Gastrocnemius medialis (tissue), 4 donors: ENCODE results near the gene GNAZ. TPM values are rescaled to one million over a fixed set of nuclear protein-coding genes. Genes with fewer than 3 reads are reported as not detected.
"Not testable (repeated sequence)": the region's sequence is repeated elsewhere in the genome, so short reads cannot be mapped to it uniquely, and the experiment has no call there.

ENCODE experiments used
- ATAC-seq, 2 donors: fragments of 150-250 bp; one replicate each; pipeline ENCODE4 v1.9.1; 2016
- DNase-seq, 2 donors: peaks; one replicate each; pipeline ENCODE4 v3.0.0-alpha.2; 2019
- H3K27ac ChIP-seq, 4 donors: fragments of 200-600 bp; sonication (generic); 1 replicate in 1 of 4; 2 replicates in 3 of 4; pipeline ENCODE4 v1.5.1; 2016 to 2018; ENCODE audit warnings: mild to moderate bottlenecking in 2 of 4, moderate library complexity in 1 of 4
- H3K27me3 ChIP-seq, 3 donors: fragments of 200-600 bp; sonication (generic) in 2 of 3; 1 replicate in 1 of 3; 2 replicates in 2 of 3; pipeline versions ENCODE4 v1.5.1 to v1.6.0; 2016 to 2019; ENCODE audit warnings: mild to moderate bottlenecking in 1 of 3, moderate library complexity in 1 of 3
- H3K36me3 ChIP-seq, 2 donors: fragments of 200-600 bp; sonication (generic) in 1 of 2; one replicate each; pipeline ENCODE4 v1.5.1; 2017 to 2018
- H3K4me1 ChIP-seq, 2 donors: fragments of 200-600 bp; sonication (generic) in 1 of 2; one replicate each; pipeline ENCODE4 v1.5.1; 2016 to 2017; ENCODE audit warnings: mild to moderate bottlenecking in 2 of 2
- H3K4me3 ChIP-seq, 4 donors: fragments of 200-600 bp; sonication (generic) in 3 of 4; 1 replicate in 1 of 4; 2 replicates in 3 of 4; pipeline ENCODE4 v1.5.1; 2016 to 2019; ENCODE audit warnings: mild to moderate bottlenecking in 2 of 4
- H3K9me3 ChIP-seq, 3 donors: fragments of 200-600 bp; sonication (generic) in 2 of 3; 1 replicate in 1 of 3; 2 replicates in 2 of 3; pipeline ENCODE4 v1.5.1; 2016 to 2019
- POLR2A ChIP-seq, 2 donors: fragments of 450-650 bp; IDR thresholded peaks; one replicate each; pipeline ENCODE4 v1.6.1; 2017; ENCODE audit warnings: antibody characterized with exemption in 2 of 2, mild to moderate bottlenecking in 2 of 2, moderate library complexity in 2 of 2
- in situ Hi-C, 4 donors: fragments of 200-750 bp; cut with MboI; loops; one replicate each; pipeline versions ENCODE4 v1.15.0 to v1.8.0; 2017; ENCODE audit warnings: low sequenced_read_pairs in 4 of 4
- intact Hi-C: fragments of 100-400 bp; cut with DNase I; formaldehyde crosslinking; loops from one replicate; pipeline ENCODE4 v1.15.1; 2023; ENCODE audit warnings: low total_unique reads
- total RNA-seq, 4 donors: library from RNA; depleted of rRNA; stranded (reverse); fragments of >200 nt; gene quantifications; one replicate each; pipeline versions ENCODE4 v1.1.0 to v1.2.3, GENCODE V29; 2016
- TF ChIP-seq, protein P1 (sequence below), 5 experiments: fragments of 450-650 bp in 3 of 5; fragments of 200-600 bp in 2 of 5; sonication (generic) in 2 of 5; IDR thresholded peaks in 4 of 5; conservative IDR thresholded peaks in 1 of 5; 1 replicate in 4 of 5; 2 replicates in 1 of 5; pipeline ENCODE4 v1.5.1; 2016 to 2019; ENCODE audit warnings: antibody characterized with exemption in 5 of 5, mild to moderate bottlenecking in 3 of 5, moderate library complexity in 3 of 5

The GNAZ gene
- total RNA-seq, 4 donors from 2014 or later, result 0.92 to 3.1 (median 2.6) TPM

- Histone ChIP-seq H3K27me3 (no peaks in the 10 kb centered on the region), H3K36me3 (no peaks in the 10 kb centered on the region), H3K27ac (no peak overlapping the region), H3K4me1 (peaks cover 0 to 3% of the 10 kb centered on the region in 2 donors), H3K9me3 (no peaks in the 10 kb centered on the region), H3K4me3 (no peak overlapping the region)
- intact Hi-C loops (no loop called here), in situ Hi-C loops (loop anchor here in 2 of 4 donors (25.0 kb wide), 2 partner anchors 293 to 668 kb away; no protein-coding TSS in a partner anchor)
- no peak for TF ChIP-seq POLR2A (IDR thresholded peaks at IDR 0.05)
- TF ChIP-seq, protein P1, sequence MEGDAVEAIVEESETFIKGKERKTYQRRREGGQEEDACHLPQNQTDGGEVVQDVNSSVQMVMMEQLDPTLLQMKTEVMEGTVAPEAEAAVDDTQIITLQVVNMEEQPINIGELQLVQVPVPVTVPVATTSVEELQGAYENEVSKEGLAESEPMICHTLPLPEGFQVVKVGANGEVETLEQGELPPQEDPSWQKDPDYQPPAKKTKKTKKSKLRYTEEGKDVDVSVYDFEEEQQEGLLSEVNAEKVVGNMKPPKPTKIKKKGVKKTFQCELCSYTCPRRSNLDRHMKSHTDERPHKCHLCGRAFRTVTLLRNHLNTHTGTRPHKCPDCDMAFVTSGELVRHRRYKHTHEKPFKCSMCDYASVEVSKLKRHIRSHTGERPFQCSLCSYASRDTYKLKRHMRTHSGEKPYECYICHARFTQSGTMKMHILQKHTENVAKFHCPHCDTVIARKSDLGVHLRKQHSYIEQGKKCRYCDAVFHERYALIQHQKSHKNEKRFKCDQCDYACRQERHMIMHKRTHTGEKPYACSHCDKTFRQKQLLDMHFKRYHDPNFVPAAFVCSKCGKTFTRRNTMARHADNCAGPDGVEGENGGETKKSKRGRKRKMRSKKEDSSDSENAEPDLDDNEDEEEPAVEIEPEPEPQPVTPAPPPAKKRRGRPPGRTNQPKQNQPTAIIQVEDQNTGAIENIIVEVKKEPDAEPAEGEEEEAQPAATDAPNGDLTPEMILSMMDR (IDR thresholded peaks at IDR 0.05 in 4 of 5, conservative IDR thresholded peaks at IDR 0.05 in 1 of 5), result no peak
- DNase-seq, result no peak
- ATAC-seq, result no peak
These were observed 60.4 kb downstream of the GNAZ start for GRCh38 chr22:23130697-23131096.

- Histone ChIP-seq H3K4me3 (no peak overlapping the region), H3K9me3 (no peaks in the 10 kb centered on the region), H3K27ac (no peak overlapping the region), H3K27me3 (no peaks in the 10 kb centered on the region), H3K36me3 (no peaks in the 10 kb centered on the region), H3K4me1 (peaks cover 0 to 3% of the 10 kb centered on the region in 2 donors)
- intact Hi-C loops (no loop called here), in situ Hi-C loops (loop anchor here in 2 of 4 donors (25.0 kb wide), 2 partner anchors 295 to 670 kb away; no protein-coding TSS in a partner anchor)
- DNase-seq (no peak), ATAC-seq (no peak)
- TF ChIP-seq, protein P1 (IDR thresholded peaks at IDR 0.05 in 4 of 5, conservative IDR thresholded peaks at IDR 0.05 in 1 of 5), result no peak
- TF ChIP-seq POLR2A (IDR thresholded peaks at IDR 0.05), result no peak
These were observed 61.6 kb downstream of the GNAZ start for GRCh38 chr22:23131931-23132330.

DNA sequence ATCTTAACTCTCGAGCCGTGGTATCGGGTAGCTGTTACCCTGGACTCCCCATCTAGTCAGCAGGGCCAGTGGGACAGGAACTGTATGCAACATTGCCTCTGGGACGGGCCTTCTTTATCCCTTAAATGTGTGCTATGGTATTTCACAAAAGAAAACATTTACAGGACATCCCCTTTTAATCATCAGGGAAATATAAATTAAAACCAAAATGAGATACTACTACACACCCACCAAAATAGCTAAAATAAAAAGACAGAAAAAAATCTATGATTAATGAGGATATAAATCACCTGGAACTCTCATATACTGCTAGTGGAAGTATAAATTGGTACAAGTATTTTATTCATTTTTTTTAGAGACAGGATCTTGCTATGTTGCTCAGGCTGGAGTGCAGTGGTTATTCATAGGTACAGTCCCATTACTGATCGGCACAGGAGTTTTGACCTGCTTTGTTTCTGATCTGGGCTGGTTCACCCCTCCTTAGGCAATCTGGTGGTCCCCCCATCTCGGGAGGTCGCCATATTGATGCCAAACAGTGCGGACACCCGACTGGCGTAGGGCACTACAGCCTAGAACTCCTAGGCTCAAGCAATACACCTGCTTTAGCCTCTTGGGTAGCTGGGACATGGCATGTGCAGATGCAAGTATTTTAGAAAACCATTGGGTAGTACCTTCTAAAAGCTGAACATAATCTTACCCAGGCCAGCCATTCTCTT is 62.2 kb downstream of the GNAZ start:
- intact Hi-C loops (no loop called here), in situ Hi-C loops (loop anchor here in 2 of 4 donors (25.0 kb wide), 2 partner anchors 295 to 670 kb away; no protein-coding TSS in a partner anchor)
- no peak for ATAC-seq

DNA sequence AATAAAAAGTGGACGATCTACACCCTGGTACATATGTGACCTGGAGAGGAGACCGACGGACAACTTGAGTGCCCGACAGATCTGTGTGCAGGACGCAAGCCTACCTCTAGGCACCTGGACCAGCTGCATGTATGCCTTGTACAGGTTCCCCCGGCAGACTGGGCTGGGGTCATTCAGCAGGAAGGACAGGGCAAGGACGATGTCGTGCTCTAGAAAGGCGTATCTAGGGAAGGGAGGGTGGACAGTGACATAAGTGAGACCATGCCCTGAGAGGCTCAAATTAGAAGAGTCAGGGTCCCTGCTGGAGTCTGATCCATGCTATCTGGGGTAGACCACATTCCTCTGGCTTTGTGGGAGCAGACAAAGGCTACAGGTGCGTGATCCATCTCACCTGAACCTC is 63.6 kb downstream of the GNAZ start:
- no peaks in the 10 kb centered on the region for H3K36me3 ChIP-seq
- no peaks in the 10 kb centered on the region for H3K4me1 ChIP-seq
- no peak for TF ChIP-seq POLR2A (IDR thresholded peaks at IDR 0.05)
- TF ChIP-seq, protein P1 (IDR thresholded peaks at IDR 0.05 in 4 of 5, conservative IDR thresholded peaks at IDR 0.05 in 1 of 5), result no peak
- intact Hi-C loops, result no loop called here
- no peaks in the 10 kb centered on the region for H3K9me3 ChIP-seq
- no peak overlapping the region for H3K27ac ChIP-seq
- no peaks in the 10 kb centered on the region for H3K27me3 ChIP-seq
- ATAC-seq, result no peak
- in situ Hi-C loops, result loop anchor here in 2 of 4 donors (25.0 kb wide), 2 partner anchors 297 to 672 kb away; no protein-coding TSS in a partner anchor
- no peak for DNase-seq
- H3K4me3 ChIP-seq, result no peak overlapping the region

More for the DNA sequence above, 62.2 kb downstream of the GNAZ start:
- Histone ChIP-seq H3K36me3 (no peaks in the 10 kb centered on the region), H3K27ac (no peak overlapping the region), H3K4me3 (no peak overlapping the region), H3K27me3 (no peaks in the 10 kb centered on the region), H3K9me3 (no peaks in the 10 kb centered on the region), H3K4me1 (peaks cover 0 to 3% of the 10 kb centered on the region in 2 donors)
- no peak for TF ChIP-seq POLR2A (IDR thresholded peaks at IDR 0.05)
- no peak for DNase-seq

GRCh38 chr22:23136991-23137390 is 66.7 kb downstream of the GNAZ start:
- H3K36me3 ChIP-seq, H3K4me3 ChIP-seq, DNase-seq, intact Hi-C loops, H3K27me3 ChIP-seq, H3K4me1 ChIP-seq, H3K9me3 ChIP-seq, H3K27ac ChIP-seq, ATAC-seq: not testable (repeated sequence)
- in situ Hi-C loops, result loop anchor here in 2 of 4 donors (25.0 kb wide), 2 partner anchors 300 to 675 kb away; no protein-coding TSS in a partner anchor
